OCI-LY7 (cell line): ENCODE measurements around the gene SH3RF3. TPM values are rescaled to one million over a fixed set of nuclear protein-coding genes. Genes with fewer than 3 reads are reported as not detected.

Experiments used
- BruUV-seq: library from RNA; stranded (reverse); fragments of 400-500 nt; replicated peaks from 2 replicates; lab custom pipeline; 2021; lab: Mats Ljungman, UMichigan
- CTCF ChIA-PET: fragments of 300-600 bp; sonication (Branson Sonifier 250); formaldehyde crosslinking; loops from one replicate; lab custom pipeline; 2022; ENCODE audit warnings: antibody characterized with exemption; ENCODE audit not compliant: unreplicated experiment; lab: Charles Lee
- POLR2A ChIA-PET: fragments of 300-600 bp; sonication (Branson Sonifier 250); formaldehyde crosslinking; loops from one replicate; lab custom pipeline; 2022; ENCODE audit warnings: antibody characterized with exemption; lab: Charles Lee
- DNase-seq: peaks from one replicate; pipeline ENCODE4 v3.0.0-alpha.2; 2015; ENCODE audit warnings: low spot score
- H2AFZ ChIP-seq: fragments of 200-600 bp; sonication (generic), shearing (Covaris generic); 2 replicates; pipeline ENCODE4 v1.6.1; 2014; ENCODE audit warnings: mild to moderate bottlenecking, antibody characterized with exemption, low read length, moderate library complexity
- H3K27ac ChIP-seq: fragments of 200-600 bp; sonication (generic); 2 replicates; pipeline ENCODE4 v1.5.1; 2014; ENCODE audit warnings: mixed run types, low read depth, mild to moderate bottlenecking, moderate library complexity, low read length, inconsistent platforms; ENCODE audit not compliant: poor library complexity, severe bottlenecking
- H3K36me3 ChIP-seq: fragments of 200-600 bp; sonication (generic); 2 replicates; pipeline ENCODE4 v1.6.1; 2014; ENCODE audit warnings: mild to moderate bottlenecking, antibody characterized with exemption, low read length, moderate library complexity, mixed read lengths; ENCODE audit not compliant: insufficient read depth
- H3K4me1 ChIP-seq: fragments of 200-600 bp; sonication (generic); 2 replicates; pipeline ENCODE4 v1.5.1; 2014; ENCODE audit warnings: mild to moderate bottlenecking, low read length; ENCODE audit not compliant: insufficient read depth, poor library complexity, severe bottlenecking
- H3K4me2 ChIP-seq: fragments of 200-600 bp; sonication (generic); 2 replicates; pipeline ENCODE4 v1.6.1; 2014; ENCODE audit warnings: mild to moderate bottlenecking, low read length
- H3K4me3 ChIP-seq: fragments of 200-600 bp; sonication (generic); 2 replicates; pipeline ENCODE4 v1.5.1; 2014; ENCODE audit warnings: mild to moderate bottlenecking, low read depth, low read length; ENCODE audit not compliant: poor library complexity, severe bottlenecking
- H3K79me2 ChIP-seq: fragments of 200-600 bp; sonication (generic); 2 replicates; pipeline ENCODE4 v1.6.1; 2016; ENCODE audit warnings: low read depth, mild to moderate bottlenecking, low read length, moderate library complexity, mixed read lengths; ENCODE audit not compliant: insufficient read depth
- H3K9me2 ChIP-seq: fragments of 200-600 bp; sonication (generic); 2 replicates; pipeline ENCODE4 v1.6.1; 2016; ENCODE audit warnings: mild to moderate bottlenecking, low read length, mixed read lengths; ENCODE audit not compliant: insufficient read depth
- H3K9me3 ChIP-seq: fragments of 200-600 bp; sonication (generic); 2 replicates; pipeline ENCODE4 v1.6.1; 2014; ENCODE audit warnings: mild to moderate bottlenecking, mixed run types, low read length, mixed read lengths
- H4K20me1 ChIP-seq: fragments of 200-600 bp; sonication (generic); 2 replicates; pipeline ENCODE4 v1.6.1; 2014; ENCODE audit warnings: mild to moderate bottlenecking, antibody characterized with exemption, low read length, moderate library complexity, mixed read lengths; ENCODE audit not compliant: insufficient read depth
- EZH2phosphoT487 ChIP-seq: fragments of 200-600 bp; sonication (generic); IDR thresholded peaks from 2 replicates; pipeline ENCODE4 v1.6.1; 2018; ENCODE audit warnings: low read depth, borderline replicate concordance, mild to moderate bottlenecking, mixed run types, antibody characterized with exemption, low read length, moderate library complexity, mixed read lengths
- intact Hi-C: fragments of 100-400 bp; cut with micrococcal nuclease; formaldehyde crosslinking; loops from one replicate; pipeline ENCODE4 v1.10.0; 2022; ENCODE audit not compliant: unreplicated experiment
- total RNA-seq, 2 experiments: library from RNA; depleted of rRNA in 1 of 2; stranded (reverse); fragments of >200 nt in 1 of 2; shearing (Covaris generic) in 1 of 2; gene quantifications; 2 replicates each; pipeline ENCODE4 v1.2.3, GENCODE V29; 2014 to 2022
- TF ChIP-seq, protein P1 (sequence below): fragments of 200-600 bp; sonication (generic); conservative IDR thresholded peaks from 2 replicates; pipeline ENCODE4 v1.5.1; 2014; ENCODE audit warnings: mild to moderate bottlenecking, antibody characterized with exemption, low read length, moderate library complexity, mixed read lengths

The SH3RF3 gene
- total RNA-seq, 2 experiments from 2014 or later, result not detected

DNA sequence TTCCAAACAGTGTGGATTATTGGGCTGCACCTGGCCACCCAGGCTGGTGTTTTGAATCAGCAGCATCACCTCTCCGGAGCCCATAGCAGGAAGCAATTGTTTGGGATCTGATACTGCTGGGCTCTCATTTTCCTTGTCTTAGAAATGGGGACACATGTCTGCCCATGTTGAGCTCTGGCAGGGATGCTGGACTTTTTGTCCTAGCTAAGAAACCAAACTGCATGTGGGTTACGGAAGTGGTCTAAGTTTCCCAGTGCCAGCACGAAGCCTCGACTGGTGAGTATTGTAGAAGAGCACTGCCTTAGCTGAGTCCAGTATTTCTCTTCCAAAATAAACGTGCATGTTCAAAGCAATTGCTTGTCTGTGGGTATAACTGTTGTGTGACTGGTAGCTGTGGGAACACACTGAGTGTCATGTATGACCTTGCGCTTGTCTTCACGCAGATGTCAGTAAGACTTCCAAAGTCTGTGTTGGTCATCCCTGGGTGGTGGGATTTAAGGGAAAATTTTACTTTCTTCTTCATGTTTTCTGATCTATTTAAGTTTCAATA, 43.6 kb downstream of the SH3RF3 start:
- H3K4me2 ChIP-seq, result no peak overlapping the region
- H3K9me2 ChIP-seq, result no peaks in the 10 kb centered on the region
- H3K27ac ChIP-seq, result no peak overlapping the region
- H3K4me3 ChIP-seq, result no peak overlapping the region
- BruUV-seq, result no TSS peak
- H3K36me3 ChIP-seq, result no peaks in the 10 kb centered on the region
- no peak for DNase-seq
- H3K4me1 ChIP-seq, result no peaks in the 10 kb centered on the region
- POLR2A ChIA-PET, result no interaction called here
- no peaks in the 10 kb centered on the region for H3K9me3 ChIP-seq
- H3K79me2 ChIP-seq, result no peaks in the 10 kb centered on the region
- H2AFZ ChIP-seq, result no peak overlapping the region
- intact Hi-C loops, result no loop called here
- CTCF ChIA-PET, result no interaction called here
- TF ChIP-seq, protein P1, sequence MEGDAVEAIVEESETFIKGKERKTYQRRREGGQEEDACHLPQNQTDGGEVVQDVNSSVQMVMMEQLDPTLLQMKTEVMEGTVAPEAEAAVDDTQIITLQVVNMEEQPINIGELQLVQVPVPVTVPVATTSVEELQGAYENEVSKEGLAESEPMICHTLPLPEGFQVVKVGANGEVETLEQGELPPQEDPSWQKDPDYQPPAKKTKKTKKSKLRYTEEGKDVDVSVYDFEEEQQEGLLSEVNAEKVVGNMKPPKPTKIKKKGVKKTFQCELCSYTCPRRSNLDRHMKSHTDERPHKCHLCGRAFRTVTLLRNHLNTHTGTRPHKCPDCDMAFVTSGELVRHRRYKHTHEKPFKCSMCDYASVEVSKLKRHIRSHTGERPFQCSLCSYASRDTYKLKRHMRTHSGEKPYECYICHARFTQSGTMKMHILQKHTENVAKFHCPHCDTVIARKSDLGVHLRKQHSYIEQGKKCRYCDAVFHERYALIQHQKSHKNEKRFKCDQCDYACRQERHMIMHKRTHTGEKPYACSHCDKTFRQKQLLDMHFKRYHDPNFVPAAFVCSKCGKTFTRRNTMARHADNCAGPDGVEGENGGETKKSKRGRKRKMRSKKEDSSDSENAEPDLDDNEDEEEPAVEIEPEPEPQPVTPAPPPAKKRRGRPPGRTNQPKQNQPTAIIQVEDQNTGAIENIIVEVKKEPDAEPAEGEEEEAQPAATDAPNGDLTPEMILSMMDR, result no peak
- TF ChIP-seq EZH2phosphoT487, result no peak
- H4K20me1 ChIP-seq, result no peaks in the 10 kb centered on the region

DNA sequence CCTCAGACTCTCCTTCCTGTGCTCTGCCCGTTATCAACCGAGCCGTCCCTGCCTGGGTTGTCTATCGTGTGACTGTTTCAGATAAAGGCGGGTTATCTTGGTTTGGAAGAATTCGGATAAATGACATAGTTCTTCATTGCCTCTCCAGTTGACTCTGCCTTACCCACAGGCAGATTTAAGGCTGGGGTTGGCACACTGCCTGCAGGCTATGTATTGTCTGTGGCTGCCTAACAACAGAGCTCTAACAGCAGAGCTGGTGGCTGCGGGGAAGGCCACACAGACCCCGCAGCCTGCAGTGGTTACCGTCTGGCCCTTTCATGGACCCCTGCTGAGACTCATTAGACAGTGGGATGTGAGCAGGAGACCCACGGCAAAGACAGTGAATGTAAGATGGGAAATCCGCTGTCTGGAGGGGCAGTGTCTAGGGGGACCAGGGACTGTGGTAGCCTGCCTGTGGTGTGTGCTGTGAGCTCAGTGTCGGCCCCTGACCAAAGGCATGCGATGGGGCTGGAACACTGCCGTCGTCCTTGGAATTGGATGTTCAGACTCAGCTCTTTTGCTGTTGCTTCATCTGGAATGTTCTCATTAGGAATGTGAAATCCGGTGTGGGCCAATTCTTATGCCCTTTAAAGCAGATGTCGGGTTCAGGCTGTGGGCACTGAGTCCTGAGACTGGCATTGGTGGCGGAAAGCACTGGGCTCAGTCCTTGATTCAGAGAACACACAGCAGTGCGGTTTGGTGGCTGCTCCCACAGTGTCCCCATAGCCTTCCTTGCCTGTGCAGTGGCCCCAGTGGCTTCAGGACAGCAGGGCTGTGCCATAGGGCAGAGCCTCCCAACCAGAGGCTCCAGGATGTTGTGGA, 44.5 kb downstream of the SH3RF3 start:
- intact Hi-C loops, result no loop called here
- Histone ChIP-seq H3K4me2 (no peak overlapping the region), H3K4me1 (no peaks in the 10 kb centered on the region), H3K36me3 (no peaks in the 10 kb centered on the region), H4K20me1 (no peaks in the 10 kb centered on the region), H3K9me3 (no peaks in the 10 kb centered on the region), H3K27ac (no peak overlapping the region), H2AFZ (no peak overlapping the region), H3K9me2 (no peaks in the 10 kb centered on the region), H3K4me3 (no peak overlapping the region), H3K79me2 (no peaks in the 10 kb centered on the region)
- TF ChIP-seq, protein P1, result no peak
- no peak for TF ChIP-seq EZH2phosphoT487
- DNase-seq, result no peak
- no TSS peak for BruUV-seq
- POLR2A ChIA-PET, result no interaction called here
- CTCF ChIA-PET, result no interaction called here

DNA sequence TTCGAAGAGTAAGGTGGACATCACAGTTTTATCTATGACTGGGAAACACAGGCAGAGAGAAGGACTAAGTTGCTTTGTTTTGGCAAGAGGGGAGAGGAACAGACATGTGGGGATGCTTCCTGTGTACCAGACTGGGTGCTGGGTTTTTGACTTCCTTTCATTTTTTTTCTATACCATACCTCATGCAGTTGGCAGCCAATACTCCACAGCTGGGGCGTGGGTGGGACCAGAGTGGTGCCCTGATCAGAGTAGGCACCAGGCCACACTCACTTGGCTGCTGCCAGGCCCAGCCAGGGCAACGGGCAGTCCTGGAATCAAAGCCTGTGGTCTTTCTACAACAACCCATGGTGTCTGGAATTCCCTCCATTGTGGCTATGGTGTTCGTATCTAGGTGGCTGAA, 45.2 kb downstream of the SH3RF3 start:
- Histone ChIP-seq H3K9me3 (no peaks in the 10 kb centered on the region), H3K4me2 (no peak overlapping the region), H3K4me1 (no peaks in the 10 kb centered on the region), H3K4me3 (no peak overlapping the region), H3K27ac (no peak overlapping the region), H3K36me3 (no peaks in the 10 kb centered on the region), H2AFZ (no peak overlapping the region), H3K9me2 (no peaks in the 10 kb centered on the region), H3K79me2 (no peaks in the 10 kb centered on the region), H4K20me1 (no peaks in the 10 kb centered on the region)
- ChIA-PET CTCF (no interaction called here), POLR2A (no interaction called here)
- no peak for TF ChIP-seq EZH2phosphoT487
- TF ChIP-seq, protein P1, result no peak
- DNase-seq, result no peak
- BruUV-seq, result no TSS peak
- intact Hi-C loops, result no loop called here
